ENCODE results near the gene FBXO31. TPM values are rescaled to one million over a fixed set of nuclear protein-coding genes. Genes with fewer than 3 reads are reported as not detected.
A peak's percentile ranks its signal among the peaks of the same experiment; 100 is the strongest.

FBXO31 gene
- total and polyA plus RNA-seq, 12 donors = 19.2 to 106 (median 65.9) TPM

DNA sequence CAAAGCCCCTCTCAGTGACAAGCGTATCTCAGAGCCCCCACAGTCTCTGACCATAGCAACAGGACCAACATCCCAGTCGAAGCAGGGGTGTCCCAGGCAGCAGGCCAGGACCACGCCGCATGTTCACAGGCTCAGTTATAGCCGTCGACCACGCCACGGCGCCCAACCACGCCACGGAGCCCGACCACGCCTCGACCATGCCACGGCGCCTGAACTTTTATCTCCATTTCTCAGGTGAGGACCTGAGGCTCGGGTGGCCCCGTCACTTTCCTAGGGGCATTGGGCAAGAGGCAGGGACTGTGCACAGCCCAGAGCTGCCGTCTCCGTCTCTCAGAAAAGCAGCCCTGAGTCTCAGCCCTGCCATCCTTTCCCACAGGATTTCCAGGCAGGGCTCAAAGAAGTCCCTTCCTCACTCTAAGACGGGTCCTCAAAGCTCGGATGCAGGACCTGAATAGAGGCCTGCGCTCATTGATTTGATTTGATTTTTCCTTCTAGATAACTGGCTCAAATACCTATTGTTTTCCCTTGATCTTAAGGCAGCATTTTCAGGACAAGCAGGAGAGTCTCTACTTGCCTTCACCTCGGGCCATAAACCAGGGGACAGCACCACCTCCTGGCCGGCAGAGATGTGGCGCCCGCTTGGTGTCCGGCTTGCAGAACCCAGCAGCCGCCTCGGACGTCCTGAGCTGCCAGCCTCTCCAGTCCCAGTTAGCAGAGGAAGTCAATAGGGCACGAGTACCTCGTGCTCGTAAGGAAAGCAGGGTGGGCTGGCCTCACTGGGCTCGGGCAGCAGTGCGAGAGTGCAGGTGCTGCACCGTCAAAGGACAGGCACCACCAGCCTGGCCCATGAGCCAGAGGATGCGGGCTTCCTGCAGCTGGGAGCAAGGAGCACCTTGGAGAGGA is 105.1 kb downstream of the FBXO31 start:
- H3K27ac ChIP-seq = no peak overlapping the region
- H3K4me3 ChIP-seq = no peak overlapping the region
- intact Hi-C loops (cut with DNase I) = loop anchor here (2.0 to 10.0 kb wide), 4 partner anchors 204 to 714 kb away; partner anchors contain the start of gene FOXC2 (in 1 of the 2)
- peak; percentile 71 to 90 (median 83) for DNase-seq
- H3K36me3 ChIP-seq (replicated peaks in 1 of 2) = no peaks in the 10 kb centered on the region
- TF ChIP-seq POLR2A (IDR thresholded peaks at IDR 0.05) (no peak), CTCF (IDR thresholded peaks at IDR 0.05) (peak; percentile 74 to 92 (median 85))
- no peaks in the 10 kb centered on the region for H3K27me3 ChIP-seq
- no peaks in the 10 kb centered on the region for H3K9me3 ChIP-seq (replicated peaks in 1 of 3)
- WGBS, 4 donors = 47 to 59% (median 53%) methylated on average over 15 to 38 of the region's 38 CpGs
- no peaks in the 10 kb centered on the region for H3K4me1 ChIP-seq (replicated peaks in 1 of 2)

Other genes with a start within 250 kb of the FBXO31 start
- 1 to 10 TPM in 7 of 9 donors, under 1 TPM in 2; 0.67 to 9.9 (median 4.4) TPM for gene C16orf95, start 66.4 kb downstream of the FBXO31 start, total RNA-seq
- 1 to 10 TPM; 2.5 to 7.8 (median 7.1) TPM for gene C16orf95, start 66.4 kb downstream of the FBXO31 start, polyA plus RNA-seq
- 100 to 1,000 TPM in 1 of 9 donors, 10 to 100 TPM in 8; 45.7 to 116 (median 72.6) TPM for gene MAP1LC3B, start 8.6 kb upstream of the FBXO31 start, total RNA-seq
- 100 to 1,000 TPM in 1 of 3 donors, 10 to 100 TPM in 2; 43.3 to 100 (median 50.9) TPM for gene MAP1LC3B, start 8.6 kb upstream of the FBXO31 start, polyA plus RNA-seq
- 10 to 100 TPM; 17.3 to 49.8 (median 34.5) TPM for gene ZCCHC14, start 109.2 kb upstream of the FBXO31 start, total RNA-seq
- 10 to 100 TPM; 10.6 to 26.3 (median 20.2) TPM for gene ZCCHC14, start 109.2 kb upstream of the FBXO31 start, polyA plus RNA-seq
- gene JPH3, start 218.7 kb upstream of the FBXO31 start, total RNA-seq = 1 to 10 TPM in 2 of 9 donors, under 1 TPM in 6, not detected in 1; 0.10 to 3.7 (median 0.52) TPM
- gene JPH3, start 218.7 kb upstream of the FBXO31 start, polyA plus RNA-seq = 1 to 10 TPM in 1 of 3 donors, under 1 TPM in 2; 0.71 to 1.4 (median 0.82) TPM

Data from adrenal gland (tissue), 12 donors.